Breast epithelium (tissue), 3 donors: ENCODE results near the gene ACKR1.

ENCODE experiments used
- POLR2A ChIP-seq: fragments of 450-650 bp; IDR thresholded peaks from one replicate; pipeline ENCODE4 v1.6.1; 2016; ENCODE audit warnings: antibody characterized with exemption, mild to moderate bottlenecking, moderate library complexity
- TF ChIP-seq, protein P1 (sequence below), 3 donors: fragments of 450-650 bp; IDR thresholded peaks; one replicate each; pipeline ENCODE4 v1.5.1; 2016 to 2017; ENCODE audit warnings: antibody characterized with exemption in 3 of 3, mild to moderate bottlenecking in 3 of 3, moderate library complexity in 3 of 3

DNA sequence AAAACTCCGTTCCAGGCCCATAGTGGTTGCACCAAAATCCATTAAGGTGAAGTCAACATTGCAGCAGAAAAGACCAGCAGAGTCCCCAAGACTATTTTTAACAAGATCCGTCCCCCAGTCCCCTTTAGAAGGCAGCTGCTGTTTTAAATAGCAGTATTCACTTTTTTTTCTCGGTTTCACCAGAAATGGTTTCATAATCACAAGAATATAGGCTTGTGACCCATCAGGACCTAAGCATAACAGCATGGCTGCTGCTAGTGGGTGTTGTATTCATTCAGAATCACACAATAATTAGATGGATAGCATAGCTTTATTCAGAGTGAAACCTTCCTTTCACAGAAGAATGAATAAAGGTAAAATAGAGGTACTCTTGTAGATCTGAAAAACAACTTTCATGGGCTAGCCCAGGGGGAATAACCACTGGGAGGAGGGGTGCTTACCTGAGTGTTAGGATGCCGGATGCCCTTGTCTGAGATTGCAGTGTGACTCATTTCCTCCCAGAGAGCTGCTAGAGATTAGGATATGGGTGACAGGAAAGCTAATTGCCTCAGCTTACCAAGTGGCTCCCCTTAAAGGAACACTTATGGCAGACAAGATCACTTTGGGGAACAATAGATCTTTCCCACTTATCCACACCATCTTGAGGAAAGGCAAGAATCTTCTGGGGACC, 35.0 kb downstream of the ACKR1 start:
- TF ChIP-seq, protein P1, sequence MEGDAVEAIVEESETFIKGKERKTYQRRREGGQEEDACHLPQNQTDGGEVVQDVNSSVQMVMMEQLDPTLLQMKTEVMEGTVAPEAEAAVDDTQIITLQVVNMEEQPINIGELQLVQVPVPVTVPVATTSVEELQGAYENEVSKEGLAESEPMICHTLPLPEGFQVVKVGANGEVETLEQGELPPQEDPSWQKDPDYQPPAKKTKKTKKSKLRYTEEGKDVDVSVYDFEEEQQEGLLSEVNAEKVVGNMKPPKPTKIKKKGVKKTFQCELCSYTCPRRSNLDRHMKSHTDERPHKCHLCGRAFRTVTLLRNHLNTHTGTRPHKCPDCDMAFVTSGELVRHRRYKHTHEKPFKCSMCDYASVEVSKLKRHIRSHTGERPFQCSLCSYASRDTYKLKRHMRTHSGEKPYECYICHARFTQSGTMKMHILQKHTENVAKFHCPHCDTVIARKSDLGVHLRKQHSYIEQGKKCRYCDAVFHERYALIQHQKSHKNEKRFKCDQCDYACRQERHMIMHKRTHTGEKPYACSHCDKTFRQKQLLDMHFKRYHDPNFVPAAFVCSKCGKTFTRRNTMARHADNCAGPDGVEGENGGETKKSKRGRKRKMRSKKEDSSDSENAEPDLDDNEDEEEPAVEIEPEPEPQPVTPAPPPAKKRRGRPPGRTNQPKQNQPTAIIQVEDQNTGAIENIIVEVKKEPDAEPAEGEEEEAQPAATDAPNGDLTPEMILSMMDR (IDR thresholded peaks at IDR 0.05) = no peak
- TF ChIP-seq POLR2A = no peak
